ENCODE results near the gene KDM1B.

DNA sequence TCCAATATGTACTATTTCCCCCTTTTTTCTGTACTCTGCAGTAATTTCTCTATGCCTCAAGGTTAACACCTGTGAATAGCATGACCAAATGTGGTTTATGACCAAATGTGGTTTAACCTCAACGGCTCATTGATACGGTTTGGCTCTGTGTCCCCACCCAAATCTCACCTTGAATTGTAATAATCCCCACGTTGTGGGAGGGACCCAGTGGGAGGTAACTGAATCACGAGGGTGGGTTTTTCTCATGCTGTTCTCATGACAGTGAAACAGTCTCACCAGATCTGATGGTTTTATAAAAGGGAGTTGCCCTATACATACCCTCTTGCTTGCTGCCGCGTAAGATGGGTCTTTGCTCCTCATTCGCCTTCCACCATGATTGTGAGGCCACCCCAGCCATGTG lies 90.4 kb downstream of the KDM1B start:
- TF ChIP-seq OSR1 (CRISPR knock-in tag; IDR thresholded peaks at IDR 0.05) (no peak), PPARA (CRISPR knock-in tag; IDR thresholded peaks at IDR 0.05; ENCODE audit: borderline replicate concordance) (no peak), CSRNP3 (CRISPR knock-in tag; IDR thresholded peaks at IDR 0.05) (no peak), SNAI2 (CRISPR knock-in tag; IDR thresholded peaks at IDR 0.05) (no peak), GLIS3 (CRISPR knock-in tag; IDR thresholded peaks at IDR 0.05) (no peak)
- TF ChIP-seq, protein P1, sequence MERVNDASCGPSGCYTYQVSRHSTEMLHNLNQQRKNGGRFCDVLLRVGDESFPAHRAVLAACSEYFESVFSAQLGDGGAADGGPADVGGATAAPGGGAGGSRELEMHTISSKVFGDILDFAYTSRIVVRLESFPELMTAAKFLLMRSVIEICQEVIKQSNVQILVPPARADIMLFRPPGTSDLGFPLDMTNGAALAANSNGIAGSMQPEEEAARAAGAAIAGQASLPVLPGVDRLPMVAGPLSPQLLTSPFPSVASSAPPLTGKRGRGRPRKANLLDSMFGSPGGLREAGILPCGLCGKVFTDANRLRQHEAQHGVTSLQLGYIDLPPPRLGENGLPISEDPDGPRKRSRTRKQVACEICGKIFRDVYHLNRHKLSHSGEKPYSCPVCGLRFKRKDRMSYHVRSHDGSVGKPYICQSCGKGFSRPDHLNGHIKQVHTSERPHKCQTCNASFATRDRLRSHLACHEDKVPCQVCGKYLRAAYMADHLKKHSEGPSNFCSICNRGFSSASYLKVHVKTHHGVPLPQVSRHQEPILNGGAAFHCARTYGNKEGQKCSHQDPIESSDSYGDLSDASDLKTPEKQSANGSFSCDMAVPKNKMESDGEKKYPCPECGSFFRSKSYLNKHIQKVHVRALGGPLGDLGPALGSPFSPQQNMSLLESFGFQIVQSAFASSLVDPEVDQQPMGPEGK (CRISPR knock-in tag; IDR thresholded peaks at IDR 0.05; ENCODE audit: borderline replicate concordance) = no peak
